Measurements from ENCODE around the gene PRIMPOL.
"Not testable (repeated sequence)": the region's sequence is repeated elsewhere in the genome, so short reads cannot be mapped to it uniquely, and the experiment has no call there.

DNA sequence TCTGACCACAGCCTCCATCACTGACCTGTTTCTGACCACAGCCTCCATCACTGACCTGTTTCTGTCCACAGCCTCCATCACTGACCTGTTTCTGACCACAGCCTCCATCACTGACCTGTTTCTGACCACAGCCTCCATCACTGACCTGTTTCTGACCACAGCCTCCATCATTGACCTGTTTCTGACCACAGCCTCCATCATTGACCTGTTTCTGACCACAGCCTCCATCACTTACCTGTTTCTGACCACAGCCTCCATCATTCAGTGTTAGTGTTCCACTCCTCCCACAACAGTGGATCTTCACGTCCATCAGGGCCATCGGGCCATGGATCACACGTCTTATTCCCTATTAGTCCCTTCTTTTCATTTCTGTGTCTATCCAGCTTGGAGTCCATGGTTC is 25.0 kb upstream of the PRIMPOL start:
- TF ChIP-seq, protein P1, sequence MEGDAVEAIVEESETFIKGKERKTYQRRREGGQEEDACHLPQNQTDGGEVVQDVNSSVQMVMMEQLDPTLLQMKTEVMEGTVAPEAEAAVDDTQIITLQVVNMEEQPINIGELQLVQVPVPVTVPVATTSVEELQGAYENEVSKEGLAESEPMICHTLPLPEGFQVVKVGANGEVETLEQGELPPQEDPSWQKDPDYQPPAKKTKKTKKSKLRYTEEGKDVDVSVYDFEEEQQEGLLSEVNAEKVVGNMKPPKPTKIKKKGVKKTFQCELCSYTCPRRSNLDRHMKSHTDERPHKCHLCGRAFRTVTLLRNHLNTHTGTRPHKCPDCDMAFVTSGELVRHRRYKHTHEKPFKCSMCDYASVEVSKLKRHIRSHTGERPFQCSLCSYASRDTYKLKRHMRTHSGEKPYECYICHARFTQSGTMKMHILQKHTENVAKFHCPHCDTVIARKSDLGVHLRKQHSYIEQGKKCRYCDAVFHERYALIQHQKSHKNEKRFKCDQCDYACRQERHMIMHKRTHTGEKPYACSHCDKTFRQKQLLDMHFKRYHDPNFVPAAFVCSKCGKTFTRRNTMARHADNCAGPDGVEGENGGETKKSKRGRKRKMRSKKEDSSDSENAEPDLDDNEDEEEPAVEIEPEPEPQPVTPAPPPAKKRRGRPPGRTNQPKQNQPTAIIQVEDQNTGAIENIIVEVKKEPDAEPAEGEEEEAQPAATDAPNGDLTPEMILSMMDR (IDR thresholded peaks at IDR 0.05; ENCODE audit: borderline replicate concordance, extremely low read depth, low read length, poor library complexity, severe bottlenecking), result not testable (repeated sequence)
- TF ChIP-seq EZH2 (IDR thresholded peaks at IDR 0.05; ENCODE audit: borderline replicate concordance, low read depth, low read length, severe bottlenecking), result not testable (repeated sequence)
